ENCODE results near the gene MYOZ1.

MYOZ1 gene

GRCh38 chr10:73650537-73651331 is 9.5 kb upstream of the MYOZ1 start:
- Histone ChIP-seq H3K27me3 (ENCODE audit: control insufficient read depth, insufficient read depth, low read length) (no peaks in the 10 kb centered on the region), H3K4me3 (ENCODE audit: low read depth, low read length) (no peak overlapping the region), H3K27ac (no peak overlapping the region), H3K9me3 (ENCODE audit: control insufficient read depth, low read length) (no peaks in the 10 kb centered on the region), H2AFZ (no peak overlapping the region), H3K4me2 (ENCODE audit: low read length) (no peak overlapping the region), H3K9ac (no peak overlapping the region), H3K79me2 (no peaks in the 10 kb centered on the region), H3K4me1 (no peaks in the 10 kb centered on the region), H3K36me3 (ENCODE audit: control insufficient read depth, insufficient read depth, low read length) (no peaks in the 10 kb centered on the region)
- no peak for TF ChIP-seq CTCF (IDR thresholded peaks at IDR 0.05)

DNA sequence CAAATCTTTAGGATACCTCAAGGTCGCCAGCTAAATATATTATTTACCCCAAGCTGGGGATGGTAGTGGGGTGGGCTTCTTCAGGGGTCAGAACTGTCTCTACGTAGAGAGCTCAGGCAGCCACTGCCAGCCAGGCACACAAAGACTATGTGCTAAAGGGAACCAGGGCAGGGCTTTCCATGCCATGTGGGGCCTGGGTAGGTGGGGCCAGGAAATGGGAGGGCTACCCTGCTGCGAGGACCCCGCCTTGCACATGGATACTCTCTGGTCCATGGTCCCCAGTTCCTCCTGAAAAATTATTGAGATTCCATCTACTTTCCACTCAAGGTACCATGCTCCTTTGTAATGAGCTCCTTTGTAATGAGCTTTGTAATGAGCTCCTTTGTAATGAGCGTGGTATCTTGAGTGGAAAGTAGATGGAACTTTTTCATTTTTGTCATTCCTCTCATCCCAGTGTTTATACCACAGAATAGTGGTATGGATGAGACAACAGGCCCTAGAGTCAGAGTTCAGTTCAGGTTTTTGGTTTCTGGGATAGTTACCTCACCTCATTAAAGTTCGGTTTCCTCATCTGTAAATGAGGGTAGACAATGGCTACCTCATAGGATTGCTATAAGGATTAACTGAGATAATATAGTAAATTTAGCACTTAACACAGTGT is 8.7 kb upstream of the MYOZ1 start:
- Histone ChIP-seq H3K9me3 (ENCODE audit: control insufficient read depth, low read length) (no peaks in the 10 kb centered on the region), H3K79me2 (no peaks in the 10 kb centered on the region), H3K36me3 (ENCODE audit: control insufficient read depth, insufficient read depth, low read length) (no peaks in the 10 kb centered on the region), H2AFZ (no peak overlapping the region), H3K4me2 (ENCODE audit: low read length) (no peak overlapping the region), H3K27me3 (ENCODE audit: control insufficient read depth, insufficient read depth, low read length) (no peaks in the 10 kb centered on the region), H3K4me3 (ENCODE audit: low read depth, low read length) (no peak overlapping the region), H3K9ac (no peak overlapping the region), H3K27ac (no peak overlapping the region), H3K4me1 (no peaks in the 10 kb centered on the region)
- no peak for TF ChIP-seq CTCF (IDR thresholded peaks at IDR 0.05)

DNA sequence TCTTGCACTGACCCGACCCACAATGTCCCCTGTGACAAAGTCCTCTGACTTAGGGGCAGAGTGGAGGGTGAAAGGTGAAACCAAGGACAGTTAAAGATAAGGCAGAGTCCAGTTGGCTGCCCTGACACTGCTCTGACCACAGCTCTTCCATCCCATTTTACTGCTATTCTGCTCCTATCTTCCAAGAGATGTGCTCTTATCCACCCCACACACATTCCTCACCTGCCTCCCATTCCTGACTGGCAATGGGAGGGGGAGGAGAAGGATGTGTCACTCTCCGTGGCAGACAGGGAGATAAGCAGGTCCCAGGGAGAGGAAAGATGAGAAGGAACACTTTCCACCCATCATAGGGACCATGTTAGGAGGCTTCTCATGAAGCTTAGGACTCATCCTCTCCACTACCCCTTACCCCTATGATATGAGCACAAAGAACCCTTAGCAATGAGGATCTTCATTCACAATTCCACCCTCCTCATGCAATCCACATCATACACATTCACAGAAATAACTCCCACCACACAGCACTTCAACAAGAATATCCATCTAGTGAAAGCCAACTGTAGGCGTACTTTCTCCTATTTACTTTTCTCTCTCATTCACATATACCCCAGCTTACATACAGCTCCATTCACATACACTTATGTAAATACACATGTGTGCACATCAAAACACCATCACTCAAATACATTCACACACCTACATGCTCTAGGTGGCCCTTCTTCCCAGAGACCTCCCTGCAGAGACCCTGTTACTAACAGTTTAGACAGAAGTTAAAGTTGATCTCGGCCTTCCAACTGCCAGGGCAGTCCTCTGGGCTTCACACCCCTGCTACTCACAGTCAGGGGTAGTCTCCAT is 7.9 kb upstream of the MYOZ1 start:
- TF ChIP-seq CTCF (IDR thresholded peaks at IDR 0.05), result no peak
- Histone ChIP-seq H3K27me3 (ENCODE audit: control insufficient read depth, insufficient read depth, low read length) (no peaks in the 10 kb centered on the region), H3K4me2 (ENCODE audit: low read length) (no peak overlapping the region), H3K4me3 (ENCODE audit: low read depth, low read length) (no peak overlapping the region), H3K36me3 (ENCODE audit: control insufficient read depth, insufficient read depth, low read length) (no peaks in the 10 kb centered on the region), H3K27ac (no peak overlapping the region), H3K79me2 (no peaks in the 10 kb centered on the region), H3K4me1 (peaks cover 2% of the 10 kb centered on the region), H3K9ac (no peak overlapping the region), H2AFZ (no peak overlapping the region), H3K9me3 (ENCODE audit: control insufficient read depth, low read length) (no peaks in the 10 kb centered on the region)

- no peak for TF ChIP-seq CTCF (IDR thresholded peaks at IDR 0.05)
- Histone ChIP-seq H3K4me3 (ENCODE audit: low read depth, low read length) (peak overlapping the region; percentile 57), H3K27ac (no peak overlapping the region), H3K9me3 (ENCODE audit: control insufficient read depth, low read length) (no peaks in the 10 kb centered on the region), H2AFZ (peak overlapping the region; percentile 87), H3K79me2 (no peaks in the 10 kb centered on the region), H3K4me2 (ENCODE audit: low read length) (peak overlapping the region; percentile 76), H3K4me1 (peaks cover 6% of the 10 kb centered on the region), H3K9ac (peak overlapping the region; percentile 38), H3K27me3 (ENCODE audit: control insufficient read depth, insufficient read depth, low read length) (no peaks in the 10 kb centered on the region), H3K36me3 (ENCODE audit: control insufficient read depth, insufficient read depth, low read length) (no peaks in the 10 kb centered on the region)
Observed at GRCh38 chr10:73647875-73648651, 6.8 kb upstream of the MYOZ1 start.
